K562 (cell line): Measurements from ENCODE around the gene KCNJ15. TPM values are rescaled to one million over a fixed set of nuclear protein-coding genes. Genes with fewer than 3 reads are reported as not detected.

ENCODE experiments used
- ATAC-seq: fragments of 200-7000 bp; cut with Tn5 transposase; 3 replicates; pipeline ENCODE4 v1.9.1; 2020; ENCODE audit warnings: moderate library complexity
- BruUV-seq: library from RNA; stranded (reverse); fragments of 400-500 nt; replicated peaks from 2 replicates; lab custom pipeline; 2021; lab: Mats Ljungman, UMichigan
- CTCF ChIA-PET: fragments of 300-600 bp; formaldehyde crosslinking; extraction: SDS; loops from one replicate; lab custom pipeline; 2021; ENCODE audit warnings: low intra/inter-chr PET ratio; lab: Yijun Ruan, JAX
- POLR2A ChIA-PET: fragments of 300-600, 350-650 bp; sonication (Branson Sonifier 250); formaldehyde crosslinking; extraction: SDS; loops from one replicate; lab custom pipeline; 2021; ENCODE audit warnings: antibody characterized with exemption, inconsistent platforms; lab: Yijun Ruan, JAX
- DNase-seq, 4 experiments: peaks; one replicate each; pipeline versions ENCODE4 v3.0.0 to v3.0.0-alpha.2; 2011 to 2018; ENCODE audit warnings: low spot score in 3 of 4, mixed read lengths in 3 of 4; ENCODE audit errors: extremely low read depth in 1 of 4
- FAIRE-seq: peaks from 2 replicates; lab custom pipeline; 2011; peaks lifted over from hg19 to GRCh38; lab: Jason Lieb, UNC
- H2AFZ ChIP-seq: 2 replicates; pipeline ENCODE4 v1.6.0; 2011; ENCODE audit warnings: low read depth, low read length, control low read depth, inconsistent platforms
- H3K27ac ChIP-seq: fragments of 200-600 bp; 3 replicates; pipeline ENCODE4 v1.8.0; 2011; ENCODE audit warnings: low read depth, mild to moderate bottlenecking, control low read depth, inconsistent platforms, low read length, moderate library complexity, mixed read lengths; ENCODE audit errors: extremely low read depth
- H3K27me3 ChIP-seq, 2 experiments: fragments of 300-600 bp in 1 of 2; 2 replicates in 1 of 2; 3 replicates in 1 of 2; pipeline versions ENCODE4 v1.6.0 to v1.8.0; 2011; ENCODE audit warnings: inconsistent platforms in 2 of 2, low read length in 2 of 2, mild to moderate bottlenecking in 1 of 2, mixed read lengths in 1 of 2, moderate library complexity in 1 of 2; ENCODE audit not compliant: control insufficient read depth in 2 of 2, insufficient read depth in 2 of 2
- H3K36me3 ChIP-seq: fragments of 300-600 bp; 3 replicates; pipeline ENCODE4 v1.8.0; 2011; ENCODE audit warnings: mild to moderate bottlenecking, low read length, inconsistent platforms; ENCODE audit not compliant: control insufficient read depth, insufficient read depth
- H3K4me1 ChIP-seq, 2 experiments: fragments of 200-600 bp in 1 of 2; replicated peaks in 1 of 2; 2 replicates in 1 of 2; 3 replicates in 1 of 2; pipeline versions ENCODE4 v1.5.1 to v1.8.0; 2011; ENCODE audit warnings: inconsistent platforms in 2 of 2, low read length in 2 of 2, mild to moderate bottlenecking in 1 of 2, mixed read lengths in 1 of 2, moderate library complexity in 1 of 2; ENCODE audit not compliant: control insufficient read depth in 2 of 2, insufficient read depth in 2 of 2
- H3K4me2 ChIP-seq: 2 replicates; pipeline ENCODE4 v1.6.1; 2011; ENCODE audit warnings: low read length, control low read depth, inconsistent platforms, mixed read lengths; ENCODE audit not compliant: insufficient read depth
- H3K4me3 ChIP-seq: fragments of 200-600 bp; sonication (generic), shearing (Covaris generic); 2 replicates; pipeline ENCODE4 v1.5.1; 2016; ENCODE audit warnings: control low read depth, inconsistent platforms
- H3K79me2 ChIP-seq: fragments of 200-600 bp; 3 replicates; pipeline ENCODE4 v1.8.0; 2011; ENCODE audit warnings: low read length, inconsistent platforms; ENCODE audit not compliant: control insufficient read depth, insufficient read depth
- H3K9ac ChIP-seq, 2 experiments: 2 replicates each; pipeline versions ENCODE4 v1.6.0 to v1.6.1; 2011; ENCODE audit warnings: low read depth in 2 of 2, low read length in 2 of 2, control low read depth in 1 of 2, inconsistent platforms in 1 of 2, mild to moderate bottlenecking in 1 of 2, mixed read lengths in 1 of 2; ENCODE audit not compliant: insufficient read depth in 1 of 2
- H3K9me1 ChIP-seq: one replicate; pipeline ENCODE4 v1.6.0; 2011; ENCODE audit warnings: inconsistent platforms, mild to moderate bottlenecking, low read length, moderate library complexity; ENCODE audit not compliant: control insufficient read depth, insufficient read depth
- H3K9me3 ChIP-seq: replicated peaks from 2 replicates; pipeline ENCODE4 v1.5.1; 2011; ENCODE audit warnings: low read depth, low read length, inconsistent platforms; ENCODE audit not compliant: control insufficient read depth, insufficient read depth
- H4K20me1 ChIP-seq: replicated peaks from 2 replicates; pipeline ENCODE4 v1.6.1; 2011; ENCODE audit warnings: low read length, inconsistent platforms, mixed read lengths; ENCODE audit not compliant: control insufficient read depth, insufficient read depth
- JUND ChIP-seq, 2 experiments: IDR thresholded peaks; 2 replicates in 1 of 2; 3 replicates in 1 of 2; pipeline ENCODE4 v1.6.1; 2011; ENCODE audit warnings: borderline replicate concordance in 2 of 2, low read depth in 2 of 2, low read length in 2 of 2, improper control_type of control experiment in 1 of 2, missing biosample characterization in 1 of 2, missing genetic modification characterization in 1 of 2, missing genetic modification reagents in 1 of 2
- KAT2B ChIP-seq: IDR thresholded peaks from one replicate; pipeline ENCODE4 v1.6.1; 2012; ENCODE audit warnings: low read depth, mild to moderate bottlenecking, control low read depth, inconsistent platforms, low read length, moderate library complexity
- MAX ChIP-seq: sonication (generic); formaldehyde crosslinking; IDR thresholded peaks from 2 replicates; pipeline ENCODE4 v1.9.0; 2022; ENCODE audit warnings: mild to moderate bottlenecking, missing genetic modification reagents
- TAF7 ChIP-seq: fragments of 450-650 bp; IDR thresholded peaks from 2 replicates; pipeline ENCODE4 v1.6.1; 2016; ENCODE audit warnings: missing genetic modification characterization, missing compliant biosample characterization
- THRB ChIP-seq: fragments of 450-650 bp; formaldehyde crosslinking; conservative IDR thresholded peaks from 2 replicates; pipeline ENCODE4 v1.4.0; 2022; ENCODE audit warnings: mild to moderate bottlenecking, missing genetic modification characterization
- ZNF224 ChIP-seq: sonication (generic); formaldehyde crosslinking; IDR thresholded peaks from 2 replicates; pipeline ENCODE4 v1.8.0; 2022; ENCODE audit warnings: mild to moderate bottlenecking, missing genetic modification reagents
- ZNF830 ChIP-seq: fragments of 250-450 bp; sonication (Bioruptor Pico); IDR thresholded peaks from 2 replicates; pipeline ENCODE4 v1.5.0; 2021; ENCODE audit warnings: mild to moderate bottlenecking
- WGBS: fragments of 100-300 bp; shearing (Covaris generic); methylation state at CpG from one replicate; pipeline ENCODE4 v1.1.6; 2016; ENCODE audit warnings: low coverage, mixed read lengths; ENCODE audit not compliant: insufficient coverage; ENCODE audit errors: missing lambda C conversion rate; 5-methylcytosine and 5-hydroxymethylcytosine counted together
- in situ Hi-C: fragments of 300-500 bp; cut with MboI; formaldehyde crosslinking; loops from 4 replicates; pipeline ENCODE4 v1.15.0; 2018; ENCODE audit warnings: inconsistent platforms, mixed read lengths
- intact Hi-C: fragments of 100-400 bp; cut with micrococcal nuclease; formaldehyde crosslinking; loops from 2 replicates; pipeline ENCODE4 v1.14.2; 2022
- polyA plus RNA-seq, 8 experiments: library from polyadenylated mRNA; depleted of rRNA in 4 of 8; stranded (reverse) in 5 of 8; unstranded in 3 of 8; fragments of >200 nt; fragmentation: Nextera tagmentation in 2 of 8; fragmentation: Illumina TruSeq in 1 of 8; extraction: Ambion mirVana in 2 of 8; extraction: Trizol in 1 of 8; gene quantifications; 2 replicates each; pipeline versions ENCODE4 v1.2.1 to v1.2.3, GENCODE V29; 2011 to 2014; ENCODE audit warnings: inconsistent platforms in 1 of 8, missing spikeins in 1 of 8
- total RNA-seq, 7 experiments: library from RNA; depleted of rRNA in 6 of 7; stranded (reverse); fragments of >200 nt in 6 of 7; fragmentation: Illumina TruSeq in 2 of 7; extraction: Trizol in 2 of 7; gene quantifications; 2 replicates each; pipeline versions ENCODE4 v1.2.1 to v1.2.3, GENCODE V29; 2011 to 2021; ENCODE audit warnings: low replicate concordance in 1 of 7
- TF ChIP-seq, protein P1 (sequence below): fragments of 200-800 bp; sonication (Bioruptor generic); IDR thresholded peaks from 2 replicates; pipeline ENCODE4 v1.6.1; 2016; ENCODE audit warnings: missing genetic modification characterization, missing compliant biosample characterization
- TF ChIP-seq, protein P2 (sequence below): sonication (generic); formaldehyde crosslinking; IDR thresholded peaks from 2 replicates; pipeline ENCODE4 v1.8.0; 2022; ENCODE audit warnings: missing genetic modification reagents, mild to moderate bottlenecking, borderline replicate concordance
- TF ChIP-seq, protein P3 (sequence below): sonication (generic); formaldehyde crosslinking; IDR thresholded peaks from 2 replicates; pipeline ENCODE4 v1.8.0; 2022; ENCODE audit warnings: mild to moderate bottlenecking, missing genetic modification reagents

Gene KCNJ15
- total and polyA plus RNA-seq, 9 of the 15 experiments (the other 6 are each of a cell fraction or from before 2014, with no cell fraction given) = 0.20 to 3.0 (median 0.72) TPM; not detected in 1

- H3K9me3 ChIP-seq = no peaks in the 10 kb centered on the region
- H4K20me1 ChIP-seq = no peaks in the 10 kb centered on the region
- H3K36me3 ChIP-seq = no peaks in the 10 kb centered on the region
- FAIRE-seq = no peak
- ChIA-PET POLR2A (no interaction called here), CTCF (no interaction called here)
- no peaks in the 10 kb centered on the region for H3K9me1 ChIP-seq
- no peak for DNase-seq
- no peaks in the 10 kb centered on the region for H3K4me1 ChIP-seq
- no peak overlapping the region for H3K27ac ChIP-seq
- WGBS = 4% methylated on average over 1 of the region's 1 CpG
- no peak for ATAC-seq
- no peak overlapping the region for H2AFZ ChIP-seq
- no peak overlapping the region for H3K4me2 ChIP-seq
- H3K4me3 ChIP-seq = no peak overlapping the region
- no peak overlapping the region for H3K9ac ChIP-seq
- intact Hi-C loops (no loop called here), in situ Hi-C loops (no loop called here)
- H3K79me2 ChIP-seq = no peaks in the 10 kb centered on the region
- peaks cover 15 to 35% of the 10 kb centered on the region in 2 experiments for H3K27me3 ChIP-seq
- BruUV-seq = no TSS peak
- no peak for TF ChIP-seq MAX (CRISPR knock-in tag)
- TF ChIP-seq TAF7 (tag) = no peak
- TF ChIP-seq JUND (IDR thresholded peaks at IDR 0.05; ENCODE audit: borderline replicate concordance, low read depth, low read length) = no peak
- TF ChIP-seq JUND (tag; IDR thresholded peaks at IDR 0.05; ENCODE audit: borderline replicate concordance, low read depth, low read length) = no peak
- TF ChIP-seq, protein P1, sequence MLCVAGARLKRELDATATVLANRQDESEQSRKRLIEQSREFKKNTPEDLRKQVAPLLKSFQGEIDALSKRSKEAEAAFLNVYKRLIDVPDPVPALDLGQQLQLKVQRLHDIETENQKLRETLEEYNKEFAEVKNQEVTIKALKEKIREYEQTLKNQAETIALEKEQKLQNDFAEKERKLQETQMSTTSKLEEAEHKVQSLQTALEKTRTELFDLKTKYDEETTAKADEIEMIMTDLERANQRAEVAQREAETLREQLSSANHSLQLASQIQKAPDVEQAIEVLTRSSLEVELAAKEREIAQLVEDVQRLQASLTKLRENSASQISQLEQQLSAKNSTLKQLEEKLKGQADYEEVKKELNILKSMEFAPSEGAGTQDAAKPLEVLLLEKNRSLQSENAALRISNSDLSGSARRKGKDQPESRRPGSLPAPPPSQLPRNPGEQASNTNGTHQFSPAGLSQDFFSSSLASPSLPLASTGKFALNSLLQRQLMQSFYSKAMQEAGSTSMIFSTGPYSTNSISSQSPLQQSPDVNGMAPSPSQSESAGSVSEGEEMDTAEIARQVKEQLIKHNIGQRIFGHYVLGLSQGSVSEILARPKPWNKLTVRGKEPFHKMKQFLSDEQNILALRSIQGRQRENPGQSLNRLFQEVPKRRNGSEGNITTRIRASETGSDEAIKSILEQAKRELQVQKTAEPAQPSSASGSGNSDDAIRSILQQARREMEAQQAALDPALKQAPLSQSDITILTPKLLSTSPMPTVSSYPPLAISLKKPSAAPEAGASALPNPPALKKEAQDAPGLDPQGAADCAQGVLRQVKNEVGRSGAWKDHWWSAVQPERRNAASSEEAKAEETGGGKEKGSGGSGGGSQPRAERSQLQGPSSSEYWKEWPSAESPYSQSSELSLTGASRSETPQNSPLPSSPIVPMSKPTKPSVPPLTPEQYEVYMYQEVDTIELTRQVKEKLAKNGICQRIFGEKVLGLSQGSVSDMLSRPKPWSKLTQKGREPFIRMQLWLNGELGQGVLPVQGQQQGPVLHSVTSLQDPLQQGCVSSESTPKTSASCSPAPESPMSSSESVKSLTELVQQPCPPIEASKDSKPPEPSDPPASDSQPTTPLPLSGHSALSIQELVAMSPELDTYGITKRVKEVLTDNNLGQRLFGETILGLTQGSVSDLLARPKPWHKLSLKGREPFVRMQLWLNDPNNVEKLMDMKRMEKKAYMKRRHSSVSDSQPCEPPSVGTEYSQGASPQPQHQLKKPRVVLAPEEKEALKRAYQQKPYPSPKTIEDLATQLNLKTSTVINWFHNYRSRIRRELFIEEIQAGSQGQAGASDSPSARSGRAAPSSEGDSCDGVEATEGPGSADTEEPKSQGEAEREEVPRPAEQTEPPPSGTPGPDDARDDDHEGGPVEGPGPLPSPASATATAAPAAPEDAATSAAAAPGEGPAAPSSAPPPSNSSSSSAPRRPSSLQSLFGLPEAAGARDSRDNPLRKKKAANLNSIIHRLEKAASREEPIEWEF (CRISPR knock-in tag) = no peak
- TF ChIP-seq ZNF224 = no peak
- no peak for TF ChIP-seq THRB (CRISPR knock-in tag)
- TF ChIP-seq, protein P2, sequence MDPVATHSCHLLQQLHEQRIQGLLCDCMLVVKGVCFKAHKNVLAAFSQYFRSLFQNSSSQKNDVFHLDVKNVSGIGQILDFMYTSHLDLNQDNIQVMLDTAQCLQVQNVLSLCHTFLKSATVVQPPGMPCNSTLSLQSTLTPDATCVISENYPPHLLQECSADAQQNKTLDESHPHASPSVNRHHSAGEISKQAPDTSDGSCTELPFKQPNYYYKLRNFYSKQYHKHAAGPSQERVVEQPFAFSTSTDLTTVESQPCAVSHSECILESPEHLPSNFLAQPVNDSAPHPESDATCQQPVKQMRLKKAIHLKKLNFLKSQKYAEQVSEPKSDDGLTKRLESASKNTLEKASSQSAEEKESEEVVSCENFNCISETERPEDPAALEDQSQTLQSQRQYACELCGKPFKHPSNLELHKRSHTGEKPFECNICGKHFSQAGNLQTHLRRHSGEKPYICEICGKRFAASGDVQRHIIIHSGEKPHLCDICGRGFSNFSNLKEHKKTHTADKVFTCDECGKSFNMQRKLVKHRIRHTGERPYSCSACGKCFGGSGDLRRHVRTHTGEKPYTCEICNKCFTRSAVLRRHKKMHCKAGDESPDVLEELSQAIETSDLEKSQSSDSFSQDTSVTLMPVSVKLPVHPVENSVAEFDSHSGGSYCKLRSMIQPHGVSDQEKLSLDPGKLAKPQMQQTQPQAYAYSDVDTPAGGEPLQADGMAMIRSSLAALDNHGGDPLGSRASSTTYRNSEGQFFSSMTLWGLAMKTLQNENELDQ = no peak
- no peak for TF ChIP-seq ZNF830 (CRISPR knock-in tag)
- no peak for TF ChIP-seq KAT2B
- TF ChIP-seq, protein P3, sequence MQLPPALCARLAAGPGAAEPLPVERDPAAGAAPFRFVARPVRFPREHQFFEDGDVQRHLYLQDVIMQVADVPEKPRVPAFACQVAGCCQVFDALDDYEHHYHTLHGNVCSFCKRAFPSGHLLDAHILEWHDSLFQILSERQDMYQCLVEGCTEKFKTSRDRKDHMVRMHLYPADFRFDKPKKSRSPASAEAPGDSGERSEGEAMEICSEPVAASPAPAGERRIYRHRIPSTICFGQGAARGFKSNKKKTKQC (CRISPR knock-in tag) = no peak
Measured at GRCh38 chr21:38265166-38265565, 8.4 kb downstream of the KCNJ15 start.
